T-helper 22 cell (primary cell): ENCODE results near the gene HOXD12.

Experiments used
- DNase-seq: peaks from one replicate; pipeline ENCODE4 v3.0.0-alpha.2; 2020; ENCODE audit warnings: low read depth

The HOXD12 gene

DNA sequence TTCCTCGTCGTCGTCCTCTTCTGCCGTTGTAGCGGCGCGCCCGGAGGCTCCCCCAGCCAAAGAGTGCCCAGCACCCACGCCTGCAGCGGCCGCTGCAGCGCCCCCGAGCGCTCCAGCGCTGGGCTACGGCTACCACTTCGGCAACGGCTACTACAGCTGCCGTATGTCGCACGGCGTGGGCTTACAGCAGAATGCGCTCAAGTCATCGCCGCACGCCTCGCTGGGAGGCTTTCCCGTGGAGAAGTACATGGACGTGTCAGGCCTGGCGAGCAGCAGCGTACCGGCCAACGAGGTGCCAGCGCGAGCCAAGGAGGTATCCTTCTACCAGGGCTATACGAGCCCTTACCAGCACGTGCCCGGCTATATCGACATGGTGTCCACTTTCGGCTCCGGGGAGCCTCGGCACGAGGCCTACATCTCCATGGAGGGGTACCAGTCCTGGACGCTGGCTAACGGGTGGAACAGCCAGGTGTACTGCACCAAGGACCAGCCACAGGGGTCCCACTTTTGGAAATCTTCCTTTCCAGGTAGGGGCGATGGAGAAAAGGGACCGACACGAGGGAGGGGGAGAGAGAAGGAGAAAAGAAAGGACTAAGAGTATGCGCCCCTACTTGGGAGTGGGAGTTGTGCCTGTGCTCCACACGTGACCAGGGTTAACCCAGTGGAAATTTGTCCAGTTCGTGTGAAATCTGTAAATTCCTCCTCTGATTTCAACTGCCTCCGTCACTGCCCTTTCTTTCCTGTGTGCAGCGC lies 6.3 kb upstream of the HOXD12 start:
- DNase-seq: no peak

- DNase-seq: no peak
Measured at GRCh38 chr2:176093898-176094249, 5.7 kb upstream of the HOXD12 start.

DNA sequence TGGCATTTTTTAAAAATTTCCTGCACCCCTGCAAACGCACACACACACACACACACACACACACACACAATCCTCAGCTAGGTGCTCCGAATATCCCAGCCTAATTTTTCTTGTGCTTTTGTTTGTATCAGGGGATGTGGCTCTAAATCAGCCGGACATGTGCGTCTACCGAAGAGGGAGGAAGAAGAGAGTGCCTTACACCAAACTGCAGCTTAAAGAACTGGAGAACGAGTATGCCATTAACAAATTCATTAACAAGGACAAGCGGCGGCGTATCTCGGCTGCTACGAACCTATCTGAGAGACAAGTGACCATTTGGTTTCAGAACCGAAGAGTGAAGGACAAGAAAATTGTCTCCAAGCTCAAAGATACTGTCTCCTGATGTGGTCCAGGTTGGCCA lies 5.2 kb upstream of the HOXD12 start:
- no peak for DNase-seq

DNA sequence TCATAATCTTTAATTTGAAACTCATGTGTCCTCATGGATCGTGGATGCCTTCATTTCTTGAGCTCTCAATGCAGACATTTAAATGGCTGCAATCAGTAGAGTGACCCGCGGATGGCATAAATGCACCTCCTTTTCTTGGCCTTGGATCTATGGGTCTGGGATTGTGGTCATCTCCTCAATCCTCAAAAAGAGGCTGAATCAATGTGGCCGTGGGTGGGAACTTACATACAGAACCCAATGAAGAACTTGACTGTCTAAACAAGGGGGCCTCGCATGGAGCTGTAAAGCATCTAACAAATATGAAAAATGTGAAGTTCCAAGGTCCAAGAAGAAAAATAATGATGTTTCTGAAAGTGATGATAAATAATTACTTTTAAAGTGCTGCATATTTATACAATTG lies 4.2 kb upstream of the HOXD12 start:
- DNase-seq: no peak

DNA sequence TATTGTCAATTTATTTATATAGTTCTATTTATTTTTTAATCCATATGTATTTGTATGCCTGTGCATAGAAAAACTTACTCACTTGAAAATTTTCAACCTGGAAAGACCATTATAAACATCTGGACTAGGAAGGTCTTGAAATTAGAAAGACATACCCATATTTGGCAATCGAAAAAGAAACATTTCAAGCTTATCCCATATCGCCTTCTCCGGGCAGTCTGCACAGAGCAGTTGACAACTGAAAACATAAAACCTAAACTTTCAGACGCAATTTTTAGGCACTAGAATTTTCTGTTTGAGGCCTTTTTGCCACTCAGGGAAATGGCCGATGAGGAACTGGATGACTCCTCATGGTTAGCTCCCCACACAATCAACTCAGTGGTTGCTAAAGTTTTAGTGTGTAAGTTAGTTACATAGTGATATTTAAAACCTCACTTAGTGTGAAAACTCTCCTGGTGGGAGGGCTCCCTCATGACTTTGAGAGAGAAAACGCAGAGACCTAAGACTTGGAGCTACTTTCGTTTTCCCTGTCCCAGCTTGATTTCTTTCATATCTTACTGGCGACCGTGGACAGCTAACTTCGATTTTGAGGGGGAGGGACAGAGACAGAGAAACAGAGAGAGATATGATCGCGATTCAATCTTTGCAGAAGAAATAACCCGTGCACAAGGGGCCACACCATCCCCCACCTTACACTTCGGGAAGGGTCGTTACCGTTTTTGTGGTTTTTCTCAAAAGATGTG lies 3.2 kb upstream of the HOXD12 start:
- no peak for DNase-seq

DNA sequence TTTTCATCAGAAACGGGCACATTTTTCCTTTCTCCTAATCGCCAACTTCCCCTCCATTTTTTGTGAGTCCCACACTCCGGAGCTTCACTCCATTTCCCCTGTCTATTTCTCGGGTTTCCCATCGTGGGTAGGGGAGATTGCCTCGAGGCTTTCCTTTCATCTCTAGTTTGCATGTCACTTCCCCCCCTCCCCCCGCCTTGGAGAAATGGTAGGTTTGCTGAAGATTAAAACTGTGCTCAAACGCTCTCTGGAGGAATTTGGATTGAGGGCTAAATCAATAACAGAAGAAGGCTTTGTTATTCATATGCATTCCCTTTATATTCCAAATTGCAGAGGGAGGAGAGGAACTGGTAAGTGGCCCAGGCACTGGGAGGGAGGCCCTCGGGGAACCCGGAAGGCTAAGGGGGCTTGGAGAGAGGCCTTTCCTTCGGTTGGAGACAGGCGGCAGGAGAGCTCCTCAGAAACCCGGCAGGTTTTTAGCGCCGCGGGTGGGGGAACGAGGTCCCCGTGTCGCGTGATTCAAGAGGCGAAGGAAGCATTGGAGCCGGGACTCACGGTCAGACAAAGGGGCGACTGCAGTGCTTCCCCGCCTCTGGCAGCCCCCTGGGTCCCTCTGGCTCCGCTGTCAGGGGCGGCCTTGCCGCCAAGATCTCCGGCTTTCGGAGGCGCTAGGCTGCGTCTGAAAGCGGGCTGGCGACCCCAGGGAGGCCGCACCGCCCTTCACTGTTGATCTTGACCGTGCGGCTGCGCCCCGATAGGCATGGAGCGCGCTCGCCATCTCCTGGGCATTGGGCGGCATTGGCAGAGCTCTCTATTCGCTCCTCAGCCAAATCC lies 2.4 kb upstream of the HOXD12 start:
- DNase-seq: peak; percentile 18

- DNase-seq: no peak
Measured at GRCh38 chr2:176097820-176098365, 1.7 kb upstream of the HOXD12 start.

- DNase-seq: no peak
Measured at GRCh38 chr2:176098366-176099158, 1.0 kb upstream of the HOXD12 start.

- DNase-seq: no peak
Measured at GRCh38 chr2:176099159-176099727, 352 bp upstream of the HOXD12 start.

DNA sequence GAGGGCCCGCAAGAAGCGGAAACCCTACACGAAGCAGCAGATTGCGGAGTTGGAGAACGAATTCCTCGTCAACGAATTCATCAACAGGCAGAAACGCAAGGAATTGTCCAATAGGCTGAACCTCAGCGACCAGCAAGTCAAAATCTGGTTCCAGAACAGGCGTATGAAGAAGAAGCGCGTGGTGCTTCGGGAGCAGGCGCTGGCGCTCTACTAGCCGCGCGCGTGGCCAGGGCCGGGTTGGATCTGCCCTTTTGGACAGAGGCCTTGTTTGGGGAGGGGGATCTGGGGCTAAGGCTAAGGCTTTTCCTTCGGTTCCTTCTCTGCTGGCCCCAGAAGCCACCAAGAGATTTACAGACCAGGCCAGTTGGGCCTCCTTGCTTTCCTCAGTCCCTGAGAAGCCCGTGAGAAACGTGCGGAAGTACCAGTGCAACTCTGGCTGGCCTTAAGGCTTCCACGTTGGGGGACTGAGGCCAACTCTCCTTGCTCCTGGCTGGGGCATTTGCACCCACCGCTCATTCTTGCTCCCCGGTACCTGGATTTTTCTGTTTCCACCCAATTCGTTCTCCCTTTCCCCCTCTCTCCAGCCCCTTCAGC lies 1.0 kb downstream of the HOXD12 start:
- no peak for DNase-seq

DNA sequence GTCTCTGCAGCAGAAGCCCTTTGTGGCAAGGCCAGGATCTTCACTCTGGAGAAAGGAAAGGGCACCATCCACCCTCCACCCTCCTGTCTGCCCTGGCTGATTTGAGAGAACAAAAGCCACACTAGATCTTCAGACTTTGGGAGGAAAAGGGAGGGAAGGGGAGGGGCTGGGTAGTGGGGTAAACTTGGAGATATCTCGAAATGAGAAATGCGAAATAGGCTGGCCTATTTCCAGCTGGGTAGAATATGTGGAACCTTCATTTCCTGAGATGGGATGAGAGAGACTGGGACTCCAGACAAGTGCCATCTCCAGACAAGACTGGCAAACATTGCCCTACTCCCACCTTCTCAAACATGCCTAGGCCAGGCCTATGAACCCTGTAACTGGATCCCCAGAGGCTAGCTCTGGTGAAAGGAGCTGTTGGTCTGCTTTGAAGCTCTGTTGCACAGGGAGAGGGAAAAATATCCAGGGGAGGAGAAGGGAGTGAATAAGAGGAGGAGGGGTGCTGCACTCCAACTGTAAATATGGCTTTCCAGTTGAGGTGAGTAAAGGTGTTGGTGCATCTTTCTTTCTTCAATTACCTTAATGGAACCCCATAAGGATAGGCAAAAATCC lies 1.7 kb downstream of the HOXD12 start:
- no peak for DNase-seq

GRCh38 chr2:176101842-176102241 lies 2.2 kb downstream of the HOXD12 start:
- no peak for DNase-seq

- no peak for DNase-seq
Measured at GRCh38 chr2:176102309-176102866, 2.8 kb downstream of the HOXD12 start.

DNA sequence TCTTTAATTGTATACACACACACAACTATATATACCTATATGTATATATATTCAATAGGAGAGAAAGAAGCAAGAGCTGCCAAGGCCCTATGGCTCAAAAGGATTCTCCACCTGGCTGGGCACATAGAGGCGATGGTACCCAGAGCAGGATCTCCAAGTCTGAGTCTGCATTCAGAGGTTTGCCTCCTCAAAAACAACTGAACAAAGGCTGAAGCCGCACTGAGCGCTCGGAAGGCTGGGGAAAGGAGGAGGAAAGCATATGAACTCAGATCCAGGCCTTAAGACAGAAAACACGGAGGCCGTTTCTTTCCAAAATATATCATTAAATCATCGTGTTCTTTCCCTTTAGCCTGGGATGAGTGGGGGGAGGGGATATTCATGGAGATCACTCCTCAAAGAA lies 3.6 kb downstream of the HOXD12 start:
- DNase-seq: no peak

GRCh38 chr2:176103742-176104315 lies 4.2 kb downstream of the HOXD12 start:
- DNase-seq: no peak

DNA sequence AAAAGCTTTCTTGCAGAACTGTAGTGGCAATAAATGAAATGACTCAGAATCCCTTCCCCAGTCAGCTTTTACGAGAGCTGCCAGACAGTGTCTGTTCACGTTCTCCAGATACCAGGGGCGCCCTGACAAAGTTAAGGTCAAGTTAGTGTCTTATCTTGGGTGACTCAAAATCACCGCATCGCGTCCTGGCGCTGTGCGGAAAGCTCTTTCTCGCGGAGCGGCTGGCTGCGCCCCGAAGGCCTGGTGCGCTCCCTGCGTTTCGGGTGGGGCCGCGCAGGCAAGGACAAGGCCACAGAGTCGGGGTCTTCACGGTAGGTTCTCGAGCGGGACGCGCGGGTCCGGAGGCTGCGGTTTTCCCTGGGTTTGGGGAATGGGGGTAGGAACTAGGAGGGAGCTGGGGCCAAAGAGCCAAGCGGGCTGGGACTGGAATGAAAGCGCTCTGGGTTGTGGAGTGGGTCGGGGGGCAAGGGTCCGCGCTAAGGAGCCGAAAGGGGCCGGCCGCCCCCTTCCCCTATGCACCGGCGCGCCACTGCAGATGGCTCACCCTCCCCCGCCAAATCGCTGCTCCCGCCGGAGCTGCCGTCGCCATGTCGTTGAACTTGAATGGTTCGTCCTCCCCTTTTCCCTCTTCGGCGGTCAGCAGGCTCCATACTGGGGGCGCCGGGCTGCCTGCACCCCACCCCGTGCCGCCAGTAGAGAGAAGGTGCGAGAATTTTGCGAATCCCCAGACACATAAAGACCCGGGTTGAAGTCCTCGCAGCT lies 4.9 kb downstream of the HOXD12 start:
- DNase-seq: no peak

- no peak for DNase-seq
Measured at GRCh38 chr2:176105078-176105729, 5.6 kb downstream of the HOXD12 start.

DNA sequence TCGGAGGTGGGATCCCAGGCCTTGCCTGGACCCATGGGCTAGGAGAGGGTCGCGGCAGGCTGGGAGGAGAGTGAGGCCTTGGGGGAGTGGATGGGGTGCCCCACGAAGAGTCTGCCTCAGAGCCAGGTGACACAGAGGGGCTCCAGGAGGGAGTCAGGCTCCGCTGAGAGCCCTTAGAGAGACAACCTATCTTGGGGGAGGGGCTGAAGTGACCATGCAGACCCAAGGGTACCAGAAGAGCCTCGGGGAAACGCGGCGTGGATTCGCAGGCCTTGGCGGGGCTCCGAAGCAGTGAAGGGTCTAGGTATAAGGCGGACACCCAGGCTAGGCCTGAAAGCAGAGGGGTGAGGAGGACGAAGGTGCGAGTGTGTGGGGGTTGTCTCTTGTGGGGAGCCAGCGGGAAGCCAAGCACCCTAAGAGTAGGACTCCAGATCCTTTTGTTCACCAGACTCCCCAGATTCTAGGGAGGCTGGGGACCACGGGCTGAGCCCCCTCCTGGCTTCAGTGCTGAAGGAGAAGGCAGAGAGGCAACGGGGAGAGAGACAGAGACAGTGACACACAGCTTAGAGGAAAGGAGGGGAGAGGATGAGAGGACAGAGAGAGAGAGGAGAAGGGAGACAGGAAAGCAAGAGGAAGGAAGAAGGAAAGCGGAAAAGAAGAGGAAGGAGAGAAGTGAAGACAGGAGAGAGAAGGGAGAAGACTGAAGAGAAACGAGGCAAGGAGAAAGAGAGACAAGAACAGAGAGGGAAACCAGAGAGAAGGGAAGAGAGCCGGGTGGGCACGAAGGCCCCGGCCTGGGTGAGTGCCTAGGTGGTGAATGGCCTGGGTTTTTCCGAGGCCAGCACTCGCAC lies 6.4 kb downstream of the HOXD12 start:
- no peak for DNase-seq
